GM19438 (cell line): ENCODE measurements around the gene VTN.
A peak's percentile ranks its signal among the peaks of the same experiment; 100 is the strongest.

Experiments
- ATAC-seq: cut with Tn5 transposase; IDR thresholded peaks from one replicate; pipeline ENCODE4 v1.9.1; 2021; ENCODE audit warnings: low read depth; ENCODE audit not compliant: unreplicated experiment

The VTN gene

DNA sequence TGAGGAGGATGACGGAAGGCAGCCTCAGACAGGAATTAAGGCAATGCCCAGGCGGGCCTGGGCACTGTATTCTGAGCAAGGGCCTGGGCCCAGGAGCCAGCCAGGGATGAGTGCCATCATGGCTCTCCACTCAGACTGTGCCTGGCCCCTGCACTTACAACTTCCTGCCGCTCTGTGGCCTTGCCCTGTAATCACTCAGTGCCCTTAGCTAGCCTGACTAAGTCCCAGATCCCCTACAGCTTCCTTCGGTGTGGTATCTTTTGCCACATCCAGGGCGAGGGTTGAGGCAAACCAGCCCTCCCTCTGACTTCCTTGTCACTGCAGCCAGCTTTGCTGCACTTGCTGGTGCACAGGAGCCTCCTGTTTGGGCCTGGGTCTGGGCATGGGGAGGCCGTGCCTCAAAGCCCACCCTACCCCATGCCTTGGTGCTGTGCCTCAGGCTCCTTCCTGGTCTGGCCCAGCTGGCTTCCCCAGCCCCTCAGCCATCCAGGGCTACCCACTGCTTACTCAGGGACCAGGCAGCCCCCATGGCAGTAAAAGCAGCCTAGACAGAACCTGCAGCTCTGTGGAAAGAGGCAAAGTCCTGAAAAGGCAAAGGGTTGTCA, 26.6 kb upstream of the VTN start:
- ATAC-seq, result no peak

DNA sequence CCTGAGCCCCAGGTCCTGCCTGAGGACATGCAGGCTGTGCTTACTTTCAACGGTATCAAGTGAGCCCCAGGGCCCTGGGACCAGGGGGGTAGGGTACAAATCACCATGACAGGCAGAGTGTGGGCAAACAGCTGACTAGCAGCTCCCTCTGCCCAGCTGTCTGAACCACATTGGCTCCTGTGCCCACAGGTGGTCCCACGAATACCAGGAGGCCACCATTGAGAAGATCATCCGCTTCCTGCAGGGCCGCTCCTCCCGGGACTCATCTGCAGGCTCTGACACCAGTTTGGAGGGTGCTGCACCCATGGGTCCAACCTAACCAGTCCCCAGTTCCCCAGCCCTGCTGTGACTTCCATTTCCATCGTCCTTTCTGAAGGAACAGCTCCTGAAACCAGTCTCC, 25.9 kb upstream of the VTN start:
- ATAC-seq, result no peak

DNA sequence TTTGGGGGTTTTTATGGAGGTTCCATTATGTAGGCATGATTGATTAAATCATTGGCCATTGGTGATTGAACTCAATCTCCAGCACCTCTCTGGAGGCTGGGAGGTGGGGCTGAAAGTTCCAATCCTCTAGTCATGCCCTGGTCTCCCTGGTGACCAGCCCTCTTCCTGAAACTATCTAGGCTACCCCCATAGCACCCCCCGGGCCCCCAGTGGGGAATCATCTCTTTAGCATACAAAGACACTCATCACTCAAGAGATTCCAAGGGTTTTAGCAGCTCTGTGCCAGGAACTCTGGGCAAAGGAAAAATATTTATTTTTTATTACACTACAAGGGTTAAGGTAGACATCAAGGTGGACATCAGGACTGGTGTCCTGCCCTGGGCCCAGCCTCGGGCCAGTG, 25.3 kb upstream of the VTN start:
- no peak for ATAC-seq

- no peak for ATAC-seq
These were observed 24.4 kb upstream of the VTN start for GRCh38 chr17:28394337-28395116.

DNA sequence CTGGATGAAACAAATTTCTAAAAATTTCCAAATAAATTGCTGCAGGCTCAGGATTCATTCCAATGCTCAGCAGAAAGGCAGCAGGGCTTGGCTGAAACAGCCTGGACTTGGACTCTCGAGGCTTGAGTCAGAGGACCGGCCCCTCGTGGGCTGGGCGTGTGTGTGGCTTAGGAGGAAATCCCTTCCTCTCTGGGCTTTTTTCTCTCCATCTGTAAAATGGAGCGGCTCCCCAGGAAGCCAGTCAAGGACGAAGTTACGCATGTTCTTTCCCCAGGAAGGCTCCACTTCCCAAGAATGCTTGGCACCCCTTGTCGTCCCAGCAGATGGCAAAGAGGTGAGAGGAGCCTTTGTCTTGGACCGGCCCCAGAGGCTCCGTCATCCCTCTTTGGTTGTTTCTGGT, 22.4 kb upstream of the VTN start:
- no peak for ATAC-seq

GRCh38 chr17:28391401-28391800, 21.3 kb upstream of the VTN start:
- no peak for ATAC-seq

GRCh38 chr17:28390984-28391383, 20.9 kb upstream of the VTN start:
- no peak for ATAC-seq

GRCh38 chr17:28390563-28390962, 20.5 kb upstream of the VTN start:
- no peak for ATAC-seq

DNA sequence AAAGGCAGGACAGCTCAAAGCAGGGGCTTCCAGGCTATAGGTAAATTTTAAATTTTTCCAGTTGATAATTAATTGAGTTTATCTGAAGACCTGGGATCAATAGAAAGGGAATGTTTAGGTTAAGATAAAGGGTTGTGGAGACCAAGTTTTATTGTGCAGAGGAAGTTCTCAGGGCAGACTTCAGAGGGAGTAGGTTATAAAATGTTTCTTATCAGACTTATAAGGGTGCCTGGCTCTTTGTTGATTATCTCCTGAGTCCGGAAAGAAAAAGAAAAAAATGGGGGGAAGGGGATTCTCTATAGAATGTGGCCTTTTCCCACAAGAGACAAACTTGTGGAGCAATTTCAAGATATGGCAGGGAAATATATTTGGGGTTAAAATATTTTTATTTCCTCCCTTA, 20.0 kb upstream of the VTN start:
- no peak for ATAC-seq

GRCh38 chr17:28388106-28388505, 18.0 kb upstream of the VTN start:
- no peak for ATAC-seq

DNA sequence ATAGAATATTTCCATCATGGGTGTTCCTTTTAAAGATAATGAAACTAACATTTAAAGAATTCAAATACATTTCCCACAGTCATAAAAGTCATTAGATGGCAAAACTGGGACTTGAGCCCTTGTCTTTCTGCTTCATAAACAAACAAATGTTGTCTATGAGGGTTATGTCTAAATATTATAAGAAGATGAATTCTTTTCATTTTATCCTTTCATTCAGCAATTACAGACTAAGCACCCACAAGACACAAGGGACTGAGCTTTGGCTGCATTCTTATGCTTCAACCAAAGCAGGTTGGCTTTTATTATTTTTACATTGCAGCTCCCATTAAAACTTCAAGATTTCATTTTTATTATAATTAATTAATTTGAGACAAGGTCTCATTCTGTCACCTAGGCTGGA, 16.3 kb upstream of the VTN start:
- ATAC-seq, result no peak

DNA sequence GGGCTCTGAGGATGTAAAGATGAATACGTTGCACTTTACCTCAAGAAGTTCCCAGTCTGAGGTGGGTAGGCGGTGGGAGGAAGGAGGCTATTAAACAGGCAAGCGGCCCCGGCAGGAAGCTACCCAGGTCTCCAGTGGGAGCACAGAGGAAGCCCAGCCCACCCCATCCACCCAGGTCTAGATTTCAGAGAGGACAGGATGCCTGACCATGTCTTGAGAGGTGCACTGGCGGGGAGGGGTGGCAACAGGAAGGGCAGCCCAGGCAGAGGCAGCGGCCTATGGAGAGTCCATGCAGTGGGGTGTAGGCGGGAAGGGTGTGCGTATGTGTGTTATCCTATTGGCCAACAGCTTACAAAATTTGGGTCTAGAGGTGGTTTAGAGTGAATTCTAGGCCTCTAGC, 15.3 kb upstream of the VTN start:
- no peak for ATAC-seq

DNA sequence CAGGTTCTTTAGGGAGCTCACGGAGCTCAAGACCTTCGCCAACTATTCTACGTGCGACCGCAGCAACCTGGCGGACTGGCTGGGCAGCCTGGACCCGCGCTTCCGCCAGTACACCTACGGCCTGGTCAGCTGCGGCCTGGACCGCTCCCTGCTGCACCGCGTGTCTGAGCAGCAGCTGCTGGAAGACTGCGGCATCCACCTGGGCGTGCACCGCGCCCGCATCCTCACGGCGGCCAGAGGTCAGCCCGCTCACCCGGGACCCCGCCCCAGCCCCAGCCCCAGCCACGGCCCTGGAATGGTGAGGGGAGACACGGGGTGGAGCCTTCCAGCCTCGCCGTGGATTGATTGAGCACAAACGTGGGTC, 14.9 kb upstream of the VTN start:
- ATAC-seq, result no peak

DNA sequence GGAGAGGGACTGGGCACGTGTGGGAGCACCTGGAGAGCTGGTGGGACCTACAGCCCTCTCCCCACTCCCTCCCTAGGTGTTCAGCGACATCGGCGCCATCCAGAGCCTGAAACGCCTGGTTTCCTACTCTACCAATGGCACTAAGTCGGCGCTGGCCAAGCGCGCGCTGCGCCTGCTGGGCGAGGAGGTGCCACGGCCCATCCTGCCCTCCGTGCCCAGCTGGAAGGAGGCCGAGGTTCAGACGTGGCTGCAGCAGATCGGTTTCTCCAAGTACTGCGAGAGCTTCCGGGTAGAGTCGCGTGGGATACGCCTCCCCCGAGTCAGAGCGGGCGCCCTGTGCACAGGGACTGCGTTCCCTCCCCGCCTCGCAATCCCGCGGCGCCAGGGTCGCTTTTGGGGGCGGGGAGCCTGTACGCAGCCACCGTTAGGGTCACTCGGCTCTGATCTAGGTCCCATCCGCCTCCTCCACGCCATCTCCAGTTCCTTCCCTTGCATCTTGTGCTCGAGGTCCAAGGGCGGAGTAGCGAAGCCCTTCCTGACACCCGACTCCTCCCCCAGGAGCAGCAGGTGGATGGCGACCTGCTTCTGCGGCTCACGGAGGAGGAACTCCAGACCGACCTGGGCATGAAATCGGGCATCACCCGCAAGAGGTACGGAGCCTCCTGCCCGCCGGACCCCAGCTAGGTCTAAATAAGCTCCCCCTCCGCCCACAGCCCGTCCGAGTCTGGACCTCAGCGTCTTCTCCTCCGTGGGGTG, 14.4 kb upstream of the VTN start:
- ATAC-seq, result no peak

- no peak for ATAC-seq
These were observed 11.2 kb upstream of the VTN start for GRCh38 chr17:28381141-28381825.

DNA sequence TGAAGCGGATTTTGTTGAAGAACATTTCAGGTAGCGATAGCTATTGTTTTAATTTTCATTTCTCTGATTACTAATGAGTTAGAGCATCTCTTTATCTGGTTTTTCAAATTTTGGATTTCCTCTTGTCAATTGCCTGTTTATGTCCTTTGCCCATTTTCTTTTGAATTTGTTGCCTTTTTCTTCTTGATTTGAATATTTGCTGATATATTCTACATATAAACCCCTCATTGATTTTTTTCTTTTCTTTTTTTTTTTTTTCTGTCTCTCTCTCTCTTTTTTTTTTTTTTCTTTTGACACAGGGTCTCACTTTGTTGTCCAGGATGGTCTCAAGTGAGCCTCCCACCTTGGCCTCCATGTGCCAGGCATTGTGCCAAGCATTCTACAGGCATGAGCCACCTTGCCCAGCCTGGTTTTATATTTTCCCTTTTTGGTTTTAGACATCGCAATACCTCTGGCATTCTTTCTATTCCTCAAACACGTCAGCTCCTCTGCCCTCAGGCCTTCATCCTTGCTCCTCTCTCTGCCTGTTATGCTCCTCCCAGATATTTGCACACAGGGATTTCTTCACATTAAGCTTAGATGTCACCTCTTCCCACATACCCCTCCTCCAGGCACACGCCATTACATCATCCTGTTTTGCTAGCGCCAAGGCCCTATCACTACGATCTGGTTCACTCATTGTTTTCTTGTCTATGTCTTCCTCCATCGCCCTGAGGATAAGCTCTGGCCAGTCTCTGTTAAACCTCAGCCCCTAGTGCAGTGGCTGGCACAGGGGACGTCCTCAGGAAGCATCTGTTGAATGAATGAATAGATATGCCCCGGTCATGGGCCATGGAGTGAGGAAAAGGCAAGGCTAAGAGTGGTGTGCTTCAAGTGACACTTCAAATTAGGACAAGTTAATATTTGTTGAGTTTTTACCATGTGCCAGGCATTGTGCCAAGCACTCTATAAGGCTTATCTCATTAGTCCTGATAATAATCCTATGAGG, 10.0 kb upstream of the VTN start:
- no peak for ATAC-seq

GRCh38 chr17:28372945-28373274, 2.8 kb upstream of the VTN start:
- ATAC-seq, result no peak

DNA sequence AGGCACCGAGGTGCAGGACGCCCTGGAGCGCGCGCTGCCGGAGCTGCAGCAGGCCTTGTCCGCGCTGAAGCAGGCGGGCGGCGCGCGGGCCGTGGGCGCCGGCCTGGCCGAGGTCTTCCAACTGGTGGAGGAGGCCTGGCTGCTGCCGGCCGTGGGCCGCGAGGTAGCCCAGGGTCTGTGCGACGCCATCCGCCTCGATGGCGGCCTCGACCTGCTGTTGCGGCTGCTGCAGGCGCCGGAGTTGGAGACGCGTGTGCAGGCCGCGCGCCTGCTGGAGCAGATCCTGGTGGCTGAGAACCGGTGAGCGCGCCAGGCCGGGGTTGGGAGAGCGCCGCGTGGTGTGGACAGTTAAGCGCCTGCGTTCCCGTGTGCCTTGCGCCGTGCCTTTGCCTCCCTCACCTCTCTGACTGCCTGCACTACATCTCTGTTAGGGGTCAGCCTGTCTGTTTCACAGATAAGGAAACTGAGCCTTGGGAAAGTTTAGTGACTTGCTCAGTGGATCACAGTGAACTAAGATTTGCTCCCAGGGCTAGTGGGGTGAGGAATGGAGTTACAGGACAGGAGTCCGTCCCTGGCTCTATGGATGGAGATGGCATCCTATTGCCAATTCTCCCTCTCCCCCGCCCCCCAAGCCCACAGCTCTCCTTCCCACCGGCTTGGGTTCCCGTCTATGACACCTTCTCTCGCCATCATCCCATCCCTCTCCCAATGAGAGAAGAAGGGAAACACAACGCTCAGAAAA, 2.3 kb upstream of the VTN start:
- ATAC-seq, result peak; percentile 23
